ENCODE results near the gene FIGNL2. TPM values are rescaled to one million over a fixed set of nuclear protein-coding genes. Genes with fewer than 3 reads are reported as not detected.

Gene FIGNL2
- total RNA-seq, 1 experiment from 2014 or later, result 0.27 TPM

GRCh38 chr12:51895378-51896135 lies 47.0 kb upstream of the FIGNL2 start:
- H3K4me3 ChIP-seq (replicated peaks in 1 of 2; ENCODE audit: low read depth in 1 of 2, low read length in 2 of 2), result no peak overlapping the region
- intact Hi-C loops (cut with micrococcal nuclease), result loop anchor here (1.0 kb wide), 1 partner anchor 85 kb away; no protein-coding TSS in a partner anchor
- CTCF ChIA-PET, result interaction anchor here (0.5 to 4.5 kb wide), 7 partner anchors 10 to 1887 kb away, joined by 3 to 36 read pairs (median 6); no protein-coding TSS in a partner anchor
- H3K4me2 ChIP-seq (ENCODE audit: low read length), result no peak overlapping the region
- no peaks in the 10 kb centered on the region for H3K9me3 ChIP-seq (ENCODE audit: control insufficient read depth in 1 of 2, insufficient read depth in 1 of 2, low read depth in 1 of 2, low read length in 2 of 2)
- H4K20me1 ChIP-seq (ENCODE audit: insufficient read depth), result no peaks in the 10 kb centered on the region
- H3K79me2 ChIP-seq (ENCODE audit: insufficient read depth, low read length), result no peaks in the 10 kb centered on the region
- POLR2A ChIA-PET, result interaction anchor here (1.3 kb wide), 1 partner anchor 9 kb away, joined by 3 read pairs; no protein-coding TSS in a partner anchor
- no peak for ATAC-seq
- H3K9ac ChIP-seq (ENCODE audit: low read length), result no peak overlapping the region
- TF ChIP-seq ZBTB33 (IDR thresholded peaks at IDR 0.05; ENCODE audit: extremely low read depth, insufficient replicate concordance, low read length) (no peak), SIN3A (IDR thresholded peaks at IDR 0.05; ENCODE audit: low read depth) (no peak), JUND (IDR thresholded peaks at IDR 0.05) (no peak), ZFX (IDR thresholded peaks at IDR 0.05) (no peak), TCF7L2 (IDR thresholded peaks at IDR 0.05; ENCODE audit: borderline replicate concordance, extremely low read depth, insufficient read depth, insufficient read length) (no peak), ELF1 (IDR thresholded peaks at IDR 0.05; ENCODE audit: borderline replicate concordance, low read depth) (no peak), YY1 (IDR thresholded peaks at IDR 0.05; ENCODE audit: extremely low read depth, insufficient replicate concordance, low read depth, low read length) (no peak), RAD21 (IDR thresholded peaks at IDR 0.05; ENCODE audit: low read depth) (no peak), POLR2AphosphoS5 (IDR thresholded peaks at IDR 0.05; ENCODE audit: low read depth, low read length) (no peak), MAX (IDR thresholded peaks at IDR 0.05) (no peak), SRF (IDR thresholded peaks at IDR 0.05; ENCODE audit: low read depth) (no peak), CEBPB (IDR thresholded peaks at IDR 0.05; ENCODE audit: low read depth) (no peak), EZH2 (IDR thresholded peaks at IDR 0.05) (no peak)
- RAD21 ChIA-PET (ENCODE audit: low non-redundant PET in 1 of 2, low total read pairs in 2 of 2, uncharacterized antibody in 2 of 2, unreplicated experiment in 2 of 2), result no interaction called here
- H3K9me2 ChIP-seq (ENCODE audit: insufficient read depth), result no peaks in the 10 kb centered on the region
- H3K4me1 ChIP-seq (ENCODE audit: control insufficient read depth in 1 of 2, insufficient read depth in 2 of 2, low read length in 2 of 2), result peaks cover 0 to 8% of the 10 kb centered on the region in 2 experiments; a peak in 2 of 4 replicates
- DNase-seq (ENCODE audit: low read depth, low spot score), result no peak
- H2AFZ ChIP-seq (ENCODE audit: low read depth, low read length, poor library complexity, severe bottlenecking), result peak overlapping the region; percentile 86
- H3K27ac ChIP-seq (ENCODE audit: low read depth, low read length), result no peak overlapping the region; the same call in 1 of the 2 replicates
- no peaks in the 10 kb centered on the region for H3K27me3 ChIP-seq (ENCODE audit: insufficient read depth, low read length)
- no peaks in the 10 kb centered on the region for H3K36me3 ChIP-seq (ENCODE audit: control insufficient read depth in 1 of 2, insufficient read depth in 2 of 2, low read length in 2 of 2)
- no TSS peak for BruUV-seq (replicated peaks)
